Measurements from ENCODE around the gene CCDC197.

Gene CCDC197

DNA sequence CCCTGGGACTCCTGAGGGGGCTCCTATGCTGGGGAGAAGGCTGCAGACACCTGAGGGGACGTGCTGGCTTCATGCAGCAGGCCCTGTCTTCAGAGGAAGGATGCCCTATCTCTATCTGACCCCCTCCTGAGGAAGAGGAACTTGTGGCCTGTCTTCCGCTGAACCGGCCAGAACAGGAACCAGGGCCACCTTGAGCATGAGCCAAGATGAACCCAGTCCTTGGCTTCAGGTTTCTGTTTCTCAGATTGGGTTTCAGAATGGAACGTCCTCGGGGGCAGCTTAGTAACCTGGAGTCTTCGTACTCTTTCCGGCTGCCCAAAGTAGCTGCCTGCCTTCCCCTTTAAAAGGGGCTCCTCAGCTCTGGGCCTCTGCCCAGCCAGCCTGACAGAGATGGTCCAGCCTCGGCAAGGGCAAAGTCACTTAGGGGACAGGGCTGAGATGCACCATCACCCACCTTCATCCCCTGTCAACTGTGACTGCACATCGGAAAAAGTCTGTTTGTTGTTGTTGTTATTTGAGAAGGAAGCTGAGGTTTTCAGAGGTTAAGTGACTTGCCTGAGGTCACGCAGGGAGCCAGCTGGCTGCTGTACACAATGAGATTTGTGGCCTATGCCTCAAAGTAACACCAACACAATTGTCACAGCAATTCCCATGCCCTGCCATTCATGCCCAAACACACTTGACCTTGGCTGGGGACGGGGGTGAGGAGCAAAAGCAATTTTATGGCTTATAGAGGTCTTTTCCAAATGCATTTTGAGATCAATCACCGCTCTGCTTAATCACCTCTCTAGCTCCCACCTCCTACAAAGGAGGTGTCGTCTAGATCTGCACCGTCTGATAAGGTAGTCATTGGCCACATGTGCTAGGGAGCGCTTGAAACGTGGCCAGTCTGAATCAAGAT is 34.1 kb upstream of the CCDC197 start:
- DNase-seq, result no peak

DNA sequence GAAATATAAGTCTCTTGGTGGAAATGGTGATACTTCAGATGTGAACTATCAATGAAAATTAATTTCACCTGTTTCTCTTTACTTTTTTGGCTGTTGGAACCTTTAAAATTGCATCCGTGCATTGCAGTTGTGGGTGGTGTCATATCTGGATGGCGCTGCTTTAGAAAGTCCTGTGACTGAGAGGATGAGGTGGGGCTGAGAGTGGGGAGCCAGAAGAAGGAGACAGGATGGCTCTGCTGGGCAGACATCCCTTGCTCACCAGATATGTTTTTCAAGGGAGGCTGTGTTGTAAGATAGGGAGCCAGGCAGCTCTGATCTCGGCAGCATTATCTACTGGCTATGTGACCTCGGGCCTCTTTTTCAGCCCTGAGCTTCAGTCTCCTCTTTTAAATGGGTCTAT is 33.4 kb upstream of the CCDC197 start:
- DNase-seq, result no peak

DNA sequence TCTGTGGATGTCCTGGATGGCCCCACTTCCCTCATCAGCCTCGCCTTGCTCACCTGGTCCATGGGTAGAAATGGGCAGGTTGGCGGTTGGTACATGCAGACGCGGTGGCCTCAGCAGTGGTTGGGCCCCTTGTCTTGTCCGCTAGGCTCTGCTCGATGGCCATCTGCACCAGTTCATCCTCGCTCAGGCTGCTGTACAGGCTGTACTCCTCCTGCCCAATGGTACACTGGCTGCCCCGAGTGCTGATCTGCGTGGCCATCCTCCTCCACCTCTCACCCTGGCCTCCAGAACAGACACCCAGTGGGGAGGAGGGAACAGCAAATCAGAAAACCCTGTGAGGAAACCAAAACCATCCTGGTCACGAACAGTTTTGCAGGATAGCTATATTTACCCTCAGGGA is 32.8 kb upstream of the CCDC197 start:
- no peak for DNase-seq

DNA sequence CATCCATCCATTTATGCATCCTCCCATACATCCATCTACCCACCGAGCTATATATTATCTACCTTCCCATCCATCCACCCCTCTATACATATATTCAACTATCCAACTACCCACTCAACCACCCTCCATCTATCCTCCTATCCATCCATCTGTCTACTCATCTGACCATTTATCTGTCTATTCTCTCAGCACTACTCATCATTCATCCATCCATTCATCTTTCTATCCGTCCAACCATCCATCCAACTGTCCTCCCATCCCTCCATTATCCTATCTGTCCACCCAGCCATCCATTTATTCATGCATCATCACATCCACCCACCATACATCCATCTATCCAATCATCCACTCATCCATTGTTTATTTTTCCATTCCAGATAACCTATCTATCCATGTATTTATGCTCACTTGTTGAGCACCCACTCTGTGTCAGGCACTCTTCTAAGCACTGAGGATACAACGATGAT is 32.2 kb upstream of the CCDC197 start:
- DNase-seq, result no peak

DNA sequence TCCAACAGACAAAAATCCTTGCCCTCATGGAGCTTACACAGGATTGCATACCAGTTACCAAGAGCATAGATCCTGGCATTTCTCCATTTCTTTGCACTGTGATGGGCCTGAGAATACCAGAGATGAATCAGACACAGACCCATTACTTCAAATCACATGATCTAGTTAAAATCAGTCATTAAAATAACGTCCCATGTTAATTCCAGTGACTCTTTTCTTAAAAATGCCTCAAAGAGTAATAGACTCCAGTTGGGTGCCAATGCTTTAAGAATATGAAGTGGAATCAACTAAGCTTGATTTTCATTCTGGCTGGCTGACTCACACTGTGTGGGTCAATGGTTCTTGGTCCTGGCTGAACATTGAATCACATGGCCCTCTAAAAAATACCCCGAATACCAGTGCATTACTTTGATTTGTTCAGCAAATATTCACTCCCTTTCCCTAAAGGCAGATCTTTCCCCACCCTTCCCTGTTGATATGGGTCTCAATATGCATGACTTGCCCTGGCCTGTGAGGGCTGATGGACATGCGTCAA is 31.7 kb upstream of the CCDC197 start:
- DNase-seq, result no peak

DNA sequence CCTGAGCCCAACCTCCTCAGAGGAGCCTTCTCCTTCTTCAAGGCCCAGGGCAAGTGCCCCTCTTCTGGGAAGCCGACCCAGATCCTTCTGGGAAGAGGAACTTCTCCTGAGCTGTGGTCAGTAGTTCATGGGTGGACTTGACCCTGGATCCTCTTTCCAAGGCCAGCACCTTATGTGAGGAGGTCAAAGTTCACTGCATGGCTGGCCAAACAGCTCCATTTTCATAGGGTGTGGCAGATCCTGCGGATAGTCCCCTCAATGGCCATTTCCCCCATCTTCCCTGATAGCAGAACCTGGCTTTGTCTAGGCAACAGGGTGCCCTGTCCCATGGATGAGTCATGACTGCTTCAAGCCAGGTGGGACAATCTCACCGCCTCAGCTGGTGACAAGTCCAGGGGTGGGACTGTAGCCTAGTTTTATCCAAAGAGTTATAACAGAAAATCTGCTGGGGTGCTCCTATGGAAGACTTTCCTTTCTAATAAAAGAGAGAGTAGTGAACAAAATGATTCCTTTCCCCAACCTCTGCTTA is 31.1 kb upstream of the CCDC197 start:
- no peak for DNase-seq

DNA sequence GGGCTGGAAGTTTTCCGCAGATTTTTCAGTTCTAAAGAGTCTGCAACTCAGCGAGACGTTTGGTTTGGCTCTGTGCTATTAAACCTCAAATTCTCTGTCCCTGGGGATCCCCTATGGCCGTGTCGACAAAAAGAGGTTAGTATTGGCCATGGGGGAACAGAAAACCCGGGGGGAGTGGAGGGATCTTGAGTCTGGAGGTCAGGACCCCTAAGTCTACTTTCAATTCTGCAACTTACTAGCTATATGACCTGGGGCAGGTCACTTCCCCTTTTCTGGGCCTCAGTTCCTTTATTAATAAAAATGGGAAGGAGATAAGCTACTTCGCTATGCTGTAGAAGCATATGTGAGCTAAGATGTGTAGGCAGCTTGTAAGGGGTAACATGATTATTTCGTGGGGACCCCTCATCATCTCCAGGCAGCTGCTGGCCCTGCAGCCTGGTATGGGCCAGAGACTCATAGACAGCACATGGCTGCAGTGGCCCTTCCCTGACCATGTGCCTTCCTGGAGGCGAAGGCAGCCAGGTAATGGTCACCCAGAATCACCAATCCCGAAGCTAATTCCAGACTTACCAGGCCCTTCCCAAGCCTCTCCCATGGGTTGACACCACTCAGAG is 29.4 kb upstream of the CCDC197 start:
- DNase-seq, result no peak

DNA sequence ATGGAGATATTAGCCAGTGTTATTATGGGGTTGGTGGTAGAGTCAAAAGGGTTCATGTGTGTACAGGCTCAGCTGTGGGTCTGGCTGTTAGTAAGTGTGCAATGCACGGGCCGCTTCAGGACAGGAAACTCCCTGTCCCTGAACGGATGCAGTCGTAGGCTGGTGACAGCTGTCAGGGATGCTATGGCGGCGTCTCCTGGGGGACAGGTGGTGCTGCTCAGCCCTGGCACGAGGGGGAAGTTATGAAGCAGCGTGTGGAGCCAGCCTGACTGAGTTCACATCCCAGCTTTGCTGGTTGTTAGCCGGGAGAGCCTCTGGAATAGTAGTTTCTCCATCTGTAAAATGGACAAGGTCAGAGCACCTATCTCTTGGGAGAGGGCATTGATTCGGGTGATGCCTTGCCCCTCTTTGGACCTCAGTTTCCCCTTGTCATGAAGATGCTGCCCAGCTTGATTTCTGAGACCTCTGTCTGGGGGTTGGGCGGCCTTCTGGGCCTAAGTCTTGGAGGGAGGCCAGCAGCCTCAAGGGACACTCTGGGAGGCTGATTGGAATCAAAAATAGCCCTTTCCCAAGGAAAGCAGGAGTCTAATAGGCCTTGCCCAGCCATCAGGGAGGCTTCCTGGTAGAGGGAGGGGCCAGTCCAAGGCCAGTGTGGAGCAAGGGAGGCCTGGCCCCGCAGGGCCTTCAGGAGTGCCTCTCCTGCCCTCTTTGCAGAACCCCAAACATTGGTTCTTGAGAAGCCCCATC is 27.8 kb upstream of the CCDC197 start:
- DNase-seq, result peak; percentile 68

DNA sequence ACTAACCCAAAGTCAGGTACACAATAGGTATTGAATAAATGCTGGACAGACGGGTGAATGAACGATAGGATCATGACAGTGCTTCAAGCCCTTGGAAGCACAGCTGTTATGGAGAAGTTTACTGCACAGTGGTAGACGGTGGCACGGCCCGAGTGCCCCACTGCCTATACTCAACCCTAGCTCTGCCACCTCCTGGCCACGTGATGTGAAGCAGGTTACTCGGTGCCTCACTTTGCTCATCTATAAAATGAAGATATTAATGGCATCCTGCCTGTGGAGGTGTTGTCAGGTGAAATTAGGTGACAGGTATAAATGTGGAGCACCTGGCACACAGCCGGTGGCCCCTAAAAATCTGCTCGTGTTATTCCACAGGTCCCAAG is 26.5 kb upstream of the CCDC197 start:
- no peak for DNase-seq

DNA sequence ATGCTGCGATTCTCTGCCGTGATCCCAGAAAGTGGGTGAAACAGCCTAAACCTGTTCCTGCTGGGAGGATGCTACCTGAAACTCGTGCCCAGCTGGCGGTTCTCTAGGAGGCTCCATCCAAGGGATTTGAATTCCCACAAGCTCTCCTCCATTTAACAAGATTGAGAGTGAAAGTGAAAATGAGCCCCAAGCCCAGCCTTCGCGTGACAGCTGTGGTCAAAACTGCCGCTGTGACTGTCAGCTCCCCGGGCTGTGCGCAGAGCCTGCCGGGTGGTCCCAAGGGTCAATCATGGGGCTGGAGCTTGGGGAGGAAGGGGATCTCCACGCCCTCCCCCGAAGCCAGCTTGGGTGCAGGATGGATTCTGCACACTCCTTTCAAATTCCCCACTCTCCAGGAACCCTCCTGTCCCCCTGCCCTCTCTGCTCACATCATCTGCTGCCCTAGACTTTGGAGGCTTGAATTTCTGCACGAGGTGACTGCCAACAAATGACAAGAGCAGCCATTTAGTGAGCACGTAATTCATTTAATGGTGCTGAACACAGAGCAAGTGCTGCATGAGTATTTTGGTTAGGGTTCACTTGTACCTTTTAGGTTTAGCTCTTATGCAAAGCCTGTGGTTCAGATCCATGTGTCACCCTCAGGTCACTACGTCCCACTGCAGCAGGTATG is 26.0 kb upstream of the CCDC197 start:
- DNase-seq, result peak; percentile 53

DNA sequence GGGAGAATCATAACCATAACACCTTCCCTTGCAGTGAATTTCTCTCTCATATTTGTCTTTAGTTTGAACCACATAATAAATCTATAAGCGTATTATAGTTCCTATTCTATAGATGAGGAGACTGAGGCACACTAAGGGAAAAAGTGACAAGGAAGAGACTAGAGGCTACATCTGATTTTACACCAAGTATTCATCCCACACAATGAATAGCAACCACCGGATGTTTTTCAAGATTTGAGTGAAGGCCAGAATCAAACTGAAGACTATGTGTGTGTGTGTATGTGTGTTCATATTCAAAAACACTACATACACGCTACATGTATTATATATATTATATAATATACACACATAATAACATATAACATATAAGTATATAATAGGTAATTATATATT is 25.5 kb upstream of the CCDC197 start:
- no peak for DNase-seq

DNA sequence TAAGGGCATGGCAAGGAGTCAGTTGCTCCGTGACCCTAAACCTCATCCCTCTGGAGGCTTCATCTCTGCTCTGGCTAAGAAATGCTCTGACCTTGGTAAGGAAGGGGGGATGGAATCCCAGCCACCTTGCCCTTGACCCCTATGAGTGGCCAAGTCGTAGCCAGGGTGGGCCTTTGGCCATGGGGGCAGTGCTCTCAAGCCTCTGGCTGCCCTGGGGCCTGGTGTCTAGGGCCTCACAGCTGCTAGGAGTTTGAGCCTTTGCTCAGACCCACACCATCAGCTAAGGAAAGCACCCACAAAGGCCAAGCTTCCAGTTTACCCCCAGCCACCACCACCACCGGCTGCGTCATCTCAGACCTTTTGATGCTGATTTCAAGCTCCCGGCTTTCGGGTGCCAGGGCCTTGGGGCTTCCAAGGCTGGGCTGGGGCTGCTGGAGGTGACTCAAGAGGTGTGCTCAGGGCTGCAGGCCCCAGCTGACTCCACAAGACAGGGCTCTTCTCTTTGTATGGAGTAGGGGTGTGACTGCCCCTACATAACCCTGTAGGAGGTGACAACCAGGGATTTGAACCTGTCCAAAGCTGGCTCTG is 24.4 kb upstream of the CCDC197 start:
- no peak for DNase-seq

DNA sequence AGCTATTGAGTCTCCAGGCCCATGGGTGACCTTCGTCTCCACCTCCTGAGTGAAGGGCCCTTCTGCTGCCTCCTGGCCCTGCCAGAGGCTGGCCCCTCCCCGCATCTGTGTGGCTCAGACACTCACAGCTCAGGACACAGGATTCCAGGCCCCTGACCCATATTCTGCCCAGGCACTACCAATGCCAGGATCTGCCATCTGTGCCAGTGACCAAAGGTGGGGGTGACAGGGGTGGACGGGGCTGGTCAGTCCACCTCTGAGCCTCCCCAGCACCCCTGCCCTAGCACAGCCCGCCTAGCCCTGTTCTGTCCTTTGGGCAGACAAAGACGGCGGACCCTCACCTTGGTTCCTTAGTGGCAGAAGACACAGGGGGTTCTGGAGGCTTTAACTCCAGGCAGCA is 23.5 kb upstream of the CCDC197 start:
- DNase-seq, result no peak

DNA sequence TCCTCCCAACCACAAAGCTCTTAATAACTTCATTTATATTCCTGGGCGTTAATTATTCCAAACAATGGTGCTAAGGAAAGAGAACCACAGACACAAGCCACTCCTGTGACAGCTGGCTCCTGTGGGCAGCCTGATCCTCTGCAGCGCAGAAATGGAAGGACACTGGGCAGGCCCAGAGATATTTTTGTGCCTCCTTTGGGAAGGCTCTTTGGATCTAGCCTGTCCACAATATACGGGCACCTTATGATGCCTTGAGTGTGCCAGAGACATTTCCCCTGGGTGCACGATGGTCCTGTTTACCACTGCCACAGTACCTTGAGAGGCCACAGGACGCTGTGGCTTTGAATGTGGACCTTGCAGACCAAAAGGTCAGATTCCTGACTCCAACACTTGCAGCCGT is 22.8 kb upstream of the CCDC197 start:
- DNase-seq, result no peak

DNA sequence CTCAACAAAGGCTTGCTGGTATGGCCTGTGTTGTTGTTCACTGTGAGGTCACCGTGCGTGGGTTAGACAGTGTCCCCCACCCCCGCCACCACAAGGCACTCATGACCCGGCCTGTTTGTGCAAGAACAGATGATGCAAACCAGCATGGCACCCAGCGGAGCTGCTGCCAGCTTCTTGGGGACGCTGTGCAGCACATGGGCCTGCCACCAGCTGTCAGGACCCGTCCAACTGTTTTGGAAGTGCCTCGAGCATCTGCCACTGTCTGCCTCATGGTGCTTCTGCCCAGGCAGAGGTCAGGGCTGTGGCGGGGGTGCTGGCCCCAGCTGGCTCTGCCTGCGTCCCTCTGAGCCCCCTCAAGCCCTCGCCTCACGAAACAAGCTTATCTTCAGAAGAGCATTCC is 22.3 kb upstream of the CCDC197 start:
- peak; percentile 61 for DNase-seq

DNA sequence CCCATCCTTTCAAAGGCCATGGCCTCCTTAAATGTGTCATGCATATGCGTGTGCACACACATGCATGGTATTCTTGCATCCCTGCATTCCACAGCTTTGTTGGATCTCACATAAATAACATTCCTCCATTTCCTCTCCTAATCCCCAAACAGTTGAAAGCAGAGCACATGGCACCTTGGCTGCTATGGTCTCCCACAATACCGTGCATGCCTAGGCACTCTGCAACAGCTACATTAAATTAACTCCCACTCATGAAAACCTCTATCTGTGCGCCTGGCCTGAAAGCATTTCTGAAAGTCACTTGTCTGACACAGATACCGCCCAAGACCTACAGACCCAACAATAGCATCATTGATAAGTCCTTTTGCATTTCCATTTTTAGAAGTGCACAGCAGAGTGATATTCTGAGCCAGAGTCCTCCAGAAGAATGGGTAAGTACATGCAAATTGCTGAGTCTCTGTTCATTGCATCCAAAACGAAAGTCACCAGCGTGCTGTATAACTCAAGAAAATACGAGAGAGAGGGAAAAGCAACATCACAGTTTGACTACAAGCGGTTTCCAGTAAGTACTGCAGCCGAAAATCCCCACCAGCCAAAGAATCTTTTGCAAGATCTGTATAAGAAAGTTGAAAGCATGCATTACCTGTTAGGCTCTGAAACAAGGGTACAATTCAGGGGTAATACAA is 21.2 kb upstream of the CCDC197 start:
- DNase-seq, result no peak

DNA sequence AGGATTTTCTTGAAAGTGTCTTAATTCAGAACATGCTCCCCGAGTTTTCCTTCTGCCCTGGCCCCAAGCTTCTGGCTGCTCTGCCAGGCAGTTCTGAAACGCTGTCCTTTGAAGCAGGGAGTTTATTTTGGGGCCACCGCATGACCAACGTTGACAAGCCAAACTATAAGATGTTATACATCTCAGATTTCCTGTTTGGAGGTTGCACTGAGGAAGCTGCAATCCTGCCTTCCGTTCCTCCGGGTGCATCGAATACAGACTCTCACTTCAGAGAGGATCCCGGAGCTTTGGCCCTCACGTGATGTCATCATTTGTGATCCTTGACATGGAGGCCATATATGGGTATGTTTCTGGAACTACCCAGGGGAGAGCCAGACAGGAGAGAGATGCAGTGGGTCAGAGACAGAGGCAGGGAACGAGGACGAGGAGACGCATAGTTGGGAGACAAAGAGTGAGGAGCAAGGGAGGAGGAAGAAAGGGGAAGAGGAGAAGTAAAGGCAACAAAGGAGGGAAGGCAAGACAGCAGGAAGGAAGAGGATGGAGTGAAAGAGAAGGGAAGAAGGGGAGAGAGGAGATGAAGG is 20.5 kb upstream of the CCDC197 start, which contains the start of gene ASB2:
ASB2 (minus strand) TSS at position 94 of the 581 bp plus-strand sequence. CDS start 12,031 bp downstream, outside the sequence.
- DNase-seq, result no peak

DNA sequence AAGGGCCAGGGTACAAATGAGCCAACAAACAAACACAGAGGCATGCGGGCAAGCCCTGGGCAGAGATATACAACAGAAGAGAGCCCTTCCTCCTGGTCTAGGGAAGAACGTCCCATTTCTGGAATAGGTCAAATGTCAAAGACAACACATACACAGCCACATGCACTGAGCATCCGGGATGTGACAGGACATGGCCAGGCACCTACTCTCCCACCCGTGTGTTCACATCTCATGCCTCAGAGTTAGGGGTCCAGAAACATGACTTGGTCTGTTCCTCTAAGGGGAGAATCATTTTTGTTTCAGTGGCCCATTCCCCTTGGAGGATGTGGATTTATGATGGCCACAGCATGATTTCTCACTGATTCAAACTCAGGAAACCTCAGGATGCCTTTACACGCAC is 19.9 kb upstream of the CCDC197 start:
- no peak for DNase-seq

DNA sequence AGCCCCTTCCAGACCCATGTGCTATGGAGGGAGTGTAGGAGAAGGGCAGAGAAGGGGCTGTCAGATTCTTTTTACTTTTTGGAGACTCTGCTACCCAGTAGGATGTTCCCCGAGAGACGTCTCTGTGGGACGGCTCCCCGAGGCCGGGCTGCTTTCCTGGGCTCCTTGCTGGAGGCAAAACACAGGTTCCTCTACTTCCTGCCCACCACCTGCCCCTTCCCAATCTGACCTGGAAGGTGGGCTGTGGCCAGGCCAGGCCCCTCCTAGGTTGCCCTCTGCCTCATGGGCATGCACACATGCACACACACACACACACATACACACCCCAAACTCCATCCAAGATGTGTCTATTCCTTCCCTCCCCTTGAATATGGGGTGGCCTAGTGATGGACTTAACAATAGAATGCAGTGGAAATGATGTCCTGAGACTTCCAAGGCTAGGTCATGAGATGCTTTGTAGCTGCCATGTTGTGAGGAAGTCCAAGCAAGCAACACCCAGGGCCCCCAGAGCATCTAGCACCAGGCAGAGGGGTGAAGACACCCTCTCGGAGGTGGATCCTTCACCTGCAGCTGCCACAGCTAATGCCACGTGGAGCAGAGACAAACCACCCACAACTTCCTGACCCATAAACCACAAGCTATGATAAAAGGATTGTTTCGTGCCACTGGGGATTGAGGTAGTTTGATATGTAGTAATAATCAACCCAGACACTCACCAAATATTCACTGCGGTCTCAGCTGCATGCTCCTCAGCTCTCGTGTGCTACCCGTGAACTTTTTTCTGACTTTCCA is 19.1 kb upstream of the CCDC197 start:
- DNase-seq, result no peak

DNA sequence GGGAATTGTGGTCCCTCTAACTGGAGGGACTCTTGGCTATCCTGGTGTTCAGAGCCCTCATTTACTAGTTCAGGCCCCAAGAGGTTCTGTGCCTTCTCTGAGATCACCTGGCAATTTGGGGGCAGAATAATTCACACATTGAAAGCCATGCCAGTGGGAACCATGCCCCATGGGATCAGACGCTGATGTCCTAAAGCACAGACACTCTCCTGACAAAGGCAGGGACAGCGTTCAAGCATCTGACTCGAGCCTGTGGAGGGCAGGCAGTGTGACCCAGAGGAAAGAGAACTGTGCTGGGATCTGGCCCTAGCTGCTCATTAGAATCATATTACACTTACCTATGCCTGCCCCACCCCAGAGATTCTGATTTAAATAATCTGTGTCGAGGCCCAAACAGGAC is 18.4 kb upstream of the CCDC197 start:
- DNase-seq, result no peak

All from femur (tissue), 1 donor.